B cell (primary cell): ENCODE results near the gene RNF166. TPM values are rescaled to one million over a fixed set of nuclear protein-coding genes. Genes with fewer than 3 reads are reported as not detected.

ENCODE experiments used
- ATAC-seq: fragments of 200-7000 bp; cut with Tn5 transposase; one replicate; pipeline ENCODE4 v1.10.0; 2021; ENCODE audit warnings: low read depth, mild to moderate bottlenecking, moderate number of reproducible peaks, moderate library complexity
- CTCF ChIA-PET: fragments of 350-600 bp; sonication (Branson Sonifier 250); formaldehyde crosslinking; loops from one replicate; lab custom pipeline; 2021; ENCODE audit warnings: antibody characterized with exemption, inconsistent platforms; lab: Charles Lee
- POLR2A ChIA-PET: fragments of 350-600 bp; sonication (Branson Sonifier 250); formaldehyde crosslinking; loops from one replicate; lab custom pipeline; 2021; ENCODE audit warnings: antibody characterized with exemption; lab: Charles Lee
- DNase-seq: peaks from one replicate; pipeline ENCODE4 v3.0.0; 2013
- H2AFZ ChIP-seq: 2 replicates; pipeline ENCODE4 v1.6.1; 2012; ENCODE audit warnings: mild to moderate bottlenecking, low read depth, low read length; ENCODE audit not compliant: insufficient read depth, poor library complexity, severe bottlenecking
- H3K27ac ChIP-seq, 2 donors: 1 replicate in 1 of 2; 2 replicates in 1 of 2; pipeline ENCODE4 v1.5.1; 2012 to 2013; ENCODE audit warnings: low read length in 2 of 2, mild to moderate bottlenecking in 2 of 2, moderate library complexity in 1 of 2
- H3K27me3 ChIP-seq, 4 experiments: fragments of 200-600 bp in 1 of 4; sonication (generic) in 1 of 4; replicated peaks in 1 of 4; 1 replicate in 2 of 4; 2 replicates in 2 of 4; pipeline versions ENCODE4 v1.6.1 to v1.7.0; 2013 to 2016; ENCODE audit warnings: low read length in 3 of 4, mild to moderate bottlenecking in 2 of 4, mixed read lengths in 1 of 4, moderate library complexity in 1 of 4; ENCODE audit not compliant: insufficient read depth in 4 of 4, control insufficient read depth in 3 of 4; ENCODE audit errors: control extremely low read depth in 1 of 4
- H3K36me3 ChIP-seq, 2 experiments: replicated peaks in 1 of 2; 1 replicate in 1 of 2; 2 replicates in 1 of 2; pipeline versions ENCODE4 v1.6.1 to v1.7.1; 2013; ENCODE audit warnings: low read length in 1 of 2; ENCODE audit not compliant: insufficient read depth in 2 of 2, control insufficient read depth in 1 of 2; ENCODE audit errors: control extremely low read depth in 1 of 2, extremely low read depth in 1 of 2
- H3K4me1 ChIP-seq, 2 donors: fragments of 200-600 bp in 1 of 2; sonication (generic) in 1 of 2; 1 replicate in 1 of 2; 2 replicates in 1 of 2; pipeline versions ENCODE4 v1.5.1 to v1.6.1; 2013 to 2017; ENCODE audit warnings: low read length in 2 of 2; ENCODE audit not compliant: control insufficient read depth in 2 of 2, insufficient read depth in 2 of 2
- H3K4me2 ChIP-seq: replicated peaks from 2 replicates; pipeline ENCODE3; 2012; ENCODE audit warnings: mild to moderate bottlenecking, low read depth, low read length; ENCODE audit not compliant: poor library complexity, severe bottlenecking
- H3K4me3 ChIP-seq, 5 experiments: fragments of 200-600 bp in 1 of 5; sonication (generic) in 1 of 5; 1 replicate in 3 of 5; 2 replicates in 2 of 5; pipeline versions ENCODE4 v1.5.1 to v1.7.0; 2011 to 2016; ENCODE audit warnings: low read length in 4 of 5, mild to moderate bottlenecking in 4 of 5, low read depth in 2 of 5, control low read depth in 1 of 5, moderate library complexity in 1 of 5; ENCODE audit not compliant: insufficient read depth in 1 of 5; ENCODE audit errors: control extremely low read depth in 1 of 5, extremely low read depth in 1 of 5
- H3K79me2 ChIP-seq: fragments of 200-600 bp; sonication (generic); one replicate; pipeline ENCODE4 v1.6.0; 2016; ENCODE audit warnings: low read length; ENCODE audit not compliant: control insufficient read depth, insufficient read depth
- H3K9ac ChIP-seq: fragments of 200-600 bp; sonication (generic); 2 replicates; pipeline ENCODE4 v1.6.1; 2017; ENCODE audit warnings: mild to moderate bottlenecking, low read length, moderate library complexity
- H3K9me3 ChIP-seq, 3 donors: one replicate each; pipeline versions ENCODE4 v1.6.1 to v1.7.1; 2013; ENCODE audit warnings: low read length in 2 of 3; ENCODE audit not compliant: control insufficient read depth in 2 of 3, insufficient read depth in 1 of 3; ENCODE audit errors: control extremely low read depth in 1 of 3
- H4K20me1 ChIP-seq: 2 replicates; pipeline ENCODE4 v1.6.0; 2012; ENCODE audit warnings: mild to moderate bottlenecking, low read length; ENCODE audit not compliant: insufficient read depth, control insufficient read depth, poor library complexity, severe bottlenecking
- H3K27ac Mint-ChIP-seq: one replicate; pipeline ENCODE4 v1.8.0; 2021; ENCODE audit warnings: mixed read lengths
- H3K27me3 Mint-ChIP-seq: one replicate; pipeline ENCODE4 v1.8.0; 2021; ENCODE audit warnings: mixed read lengths
- H3K4me1 Mint-ChIP-seq: one replicate; pipeline ENCODE4 v1.8.0; 2021; ENCODE audit warnings: mixed read lengths
- H3K4me3 Mint-ChIP-seq: one replicate; pipeline ENCODE4 v1.8.0; 2021; ENCODE audit warnings: mixed read lengths
- H3K9me3 Mint-ChIP-seq: one replicate; pipeline ENCODE4 v1.8.0; 2022; ENCODE audit warnings: mixed read lengths; ENCODE audit not compliant: insufficient read depth
- EZH2 ChIP-seq: IDR thresholded peaks from 2 replicates; pipeline ENCODE4 v1.6.1; 2012; ENCODE audit warnings: borderline replicate concordance, low read depth, mild to moderate bottlenecking, moderate library complexity, low read length; ENCODE audit not compliant: insufficient read depth, poor library complexity, severe bottlenecking
- WGBS: methylation state at CpG from one replicate; pipeline ENCODE4 v1.1.5; 2013; ENCODE audit warnings: missing lambda C conversion rate; ENCODE audit not compliant: insufficient coverage; 5-methylcytosine and 5-hydroxymethylcytosine counted together
- intact Hi-C: fragments of 100-400 bp; cut with micrococcal nuclease; formaldehyde crosslinking; loops from one replicate; pipeline ENCODE4 v1.10.0; 2022
- polyA plus RNA-seq: library from polyadenylated mRNA; depleted of rRNA; stranded (reverse); fragments of >200 nt; gene quantifications from 2 replicates; pipeline ENCODE4 v1.2.3, GENCODE V29; 2012
- total RNA-seq, 2 donors: library from RNA; stranded (reverse); fragments of 120-200 nt in 1 of 2; gene quantifications; 1 replicate in 1 of 2; 2 replicates in 1 of 2; pipeline versions ENCODE4 v1.2.3 to v1.2.4, GENCODE V29; 2013 to 2022
- TF ChIP-seq, protein P1 (sequence below): fragments of 200-600 bp; IDR thresholded peaks from one replicate; pipeline ENCODE4 v1.8.0; 2022; ENCODE audit warnings: antibody characterized with exemption, mild to moderate bottlenecking

RNF166 gene
- total and polyA plus RNA-seq, 2 donors (not counting 1 experiment from before 2014, with no cell fraction given) = 64.1 to 65.0 TPM

- peak overlapping the region; percentile 98 to 99 for H3K27ac ChIP-seq
- WGBS = 4% methylated on average over 35 of the region's 37 CpGs
- CTCF ChIA-PET = interaction anchor here (1.2 to 3.2 kb wide), 7 partner anchors 13 to 165 kb away, joined by 3 to 9 read pairs (median 4); no protein-coding TSS in a partner anchor
- POLR2A ChIA-PET = interaction anchor here (1.0 to 3.4 kb wide), 9 partner anchors 11 to 55 kb away, joined by 3 to 32 read pairs (median 4); partner anchors contain the start of genes IL17C and MVD
- H3K9me3 ChIP-seq = no peaks in the 10 kb centered on the region
- no peaks in the 10 kb centered on the region for H3K9me3 Mint-ChIP-seq
- peak; percentile 15 for ATAC-seq
- H3K9ac ChIP-seq = peak overlapping the region; percentile 92
- no peaks in the 10 kb centered on the region for H3K27me3 ChIP-seq
- peak overlapping the region; percentile 73 to 98 (median 92) for H3K4me3 ChIP-seq
- peaks cover 62% of the 10 kb centered on the region for H4K20me1 ChIP-seq
- peak overlapping the region; percentile 98 for H3K27ac Mint-ChIP-seq
- H3K27me3 Mint-ChIP-seq = no peaks in the 10 kb centered on the region
- peak; percentile 85 for DNase-seq
- peaks cover 46% of the 10 kb centered on the region for H3K4me1 Mint-ChIP-seq
- peak overlapping the region; percentile 23 for H2AFZ ChIP-seq
- H3K4me2 ChIP-seq = peak overlapping the region; percentile 99
- H3K79me2 ChIP-seq = peaks cover 63% of the 10 kb centered on the region
- TF ChIP-seq, protein P1, sequence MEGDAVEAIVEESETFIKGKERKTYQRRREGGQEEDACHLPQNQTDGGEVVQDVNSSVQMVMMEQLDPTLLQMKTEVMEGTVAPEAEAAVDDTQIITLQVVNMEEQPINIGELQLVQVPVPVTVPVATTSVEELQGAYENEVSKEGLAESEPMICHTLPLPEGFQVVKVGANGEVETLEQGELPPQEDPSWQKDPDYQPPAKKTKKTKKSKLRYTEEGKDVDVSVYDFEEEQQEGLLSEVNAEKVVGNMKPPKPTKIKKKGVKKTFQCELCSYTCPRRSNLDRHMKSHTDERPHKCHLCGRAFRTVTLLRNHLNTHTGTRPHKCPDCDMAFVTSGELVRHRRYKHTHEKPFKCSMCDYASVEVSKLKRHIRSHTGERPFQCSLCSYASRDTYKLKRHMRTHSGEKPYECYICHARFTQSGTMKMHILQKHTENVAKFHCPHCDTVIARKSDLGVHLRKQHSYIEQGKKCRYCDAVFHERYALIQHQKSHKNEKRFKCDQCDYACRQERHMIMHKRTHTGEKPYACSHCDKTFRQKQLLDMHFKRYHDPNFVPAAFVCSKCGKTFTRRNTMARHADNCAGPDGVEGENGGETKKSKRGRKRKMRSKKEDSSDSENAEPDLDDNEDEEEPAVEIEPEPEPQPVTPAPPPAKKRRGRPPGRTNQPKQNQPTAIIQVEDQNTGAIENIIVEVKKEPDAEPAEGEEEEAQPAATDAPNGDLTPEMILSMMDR = no peak
- TF ChIP-seq EZH2 = no peak
- peaks cover 46 to 72% of the 10 kb centered on the region in 2 donors for H3K4me1 ChIP-seq
- intact Hi-C loops = no loop called here
- H3K4me3 Mint-ChIP-seq = peak overlapping the region; percentile 96
- peaks cover 0 to 49% of the 10 kb centered on the region in 2 experiments for H3K36me3 ChIP-seq
These were observed 56.1 kb downstream of the RNF166 start for GRCh38 chr16:88649924-88650748.
